Stimulated activated CD8-positive, alpha-beta memory T cell treated with anti-CD3 and anti-CD28 coated beads, Interleukin-12 subunit alpha, Interleukin-12 subunit beta, amount 100 ng/mL, for 24 hours (primary cell): ENCODE data around the gene KIF18B.
A peak's percentile ranks its signal among the peaks of the same experiment; 100 is the strongest.

Experiments used
- DNase-seq: peaks from one replicate; pipeline ENCODE4 v3.0.0-alpha.2; 2020; ENCODE audit errors: extremely low read depth

Gene KIF18B

GRCh38 chr17:44905006-44906000 lies 42.3 kb downstream of the KIF18B start:
- DNase-seq, result no peak

DNA sequence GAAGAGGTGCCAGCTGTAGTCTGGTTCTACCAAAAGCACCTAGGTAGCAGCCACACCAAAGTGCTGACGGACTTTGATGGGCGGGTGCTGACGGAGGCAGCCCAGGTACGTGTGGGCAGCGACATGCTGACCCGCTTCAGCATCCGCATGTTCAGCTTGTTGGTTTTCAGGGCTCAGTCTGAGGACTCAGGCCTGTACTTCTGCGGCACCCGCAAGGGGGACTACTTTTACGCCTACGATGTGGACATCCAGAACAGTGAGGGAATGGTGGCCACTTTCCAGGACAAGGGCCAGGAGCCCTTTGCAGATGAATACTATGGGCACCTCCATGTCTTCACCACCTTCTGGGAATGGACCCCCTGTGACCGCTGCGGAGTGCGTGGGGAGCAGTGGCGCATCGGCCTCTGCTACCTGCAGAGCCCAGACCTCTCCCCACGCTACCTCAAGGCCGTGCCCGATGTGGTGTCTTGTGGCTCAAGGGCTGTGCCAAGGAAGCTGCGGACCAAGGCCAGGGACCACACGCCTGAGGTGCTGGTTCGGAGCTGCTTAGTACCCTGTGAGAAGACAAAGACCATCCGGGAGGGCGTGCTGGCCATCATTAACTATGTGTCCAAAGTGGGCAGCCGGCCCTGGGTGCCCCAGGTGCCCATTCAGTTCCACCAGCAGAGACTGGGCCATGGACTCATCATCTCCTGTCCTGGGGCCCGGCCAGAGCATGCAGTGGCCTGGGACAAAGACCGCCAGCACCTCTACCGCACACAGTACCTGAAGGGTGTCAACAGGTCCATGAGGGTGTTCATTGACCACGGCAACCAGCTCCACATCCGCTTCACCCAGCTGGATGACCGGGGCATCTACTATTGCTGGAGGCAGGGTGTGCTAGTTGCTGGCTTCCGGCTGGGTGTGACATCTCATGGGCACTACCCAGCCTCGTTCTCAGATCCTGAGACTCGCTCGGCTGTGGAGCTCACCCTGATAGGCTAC lies 43.3 kb downstream of the KIF18B start:
- DNase-seq, result no peak

DNA sequence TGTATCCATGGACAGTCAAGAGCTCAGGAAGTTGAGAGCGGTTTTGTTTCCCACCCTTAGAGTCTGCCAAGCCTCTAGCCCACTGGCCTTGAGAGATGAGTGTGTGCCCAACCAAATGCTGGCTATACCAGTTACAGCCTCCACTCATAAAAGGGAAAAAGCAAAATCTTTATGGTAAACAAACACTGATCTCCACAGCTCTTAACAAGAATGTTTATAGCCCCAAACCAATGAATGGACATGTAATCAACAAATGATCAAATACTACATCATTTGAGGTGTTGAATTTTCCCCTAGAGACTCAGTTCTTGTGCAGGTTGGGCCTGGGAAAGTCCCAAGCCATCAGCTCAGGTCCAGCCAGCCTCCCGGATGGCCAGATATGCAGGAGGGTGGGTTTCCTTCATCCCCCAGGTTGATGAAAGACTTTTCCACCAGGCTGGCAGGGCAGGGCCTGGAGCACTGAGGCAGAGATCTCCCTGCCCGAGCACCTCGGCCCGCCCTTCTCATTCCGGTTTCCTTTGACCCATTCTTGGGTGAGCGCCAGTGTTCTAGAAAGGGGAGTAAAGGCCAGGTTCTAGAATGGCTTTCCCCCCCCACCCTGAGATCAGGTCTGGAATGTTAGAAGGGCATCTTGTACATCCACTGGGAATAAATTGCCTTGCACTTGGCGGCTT lies 44.4 kb downstream of the KIF18B start:
- DNase-seq, result no peak

DNA sequence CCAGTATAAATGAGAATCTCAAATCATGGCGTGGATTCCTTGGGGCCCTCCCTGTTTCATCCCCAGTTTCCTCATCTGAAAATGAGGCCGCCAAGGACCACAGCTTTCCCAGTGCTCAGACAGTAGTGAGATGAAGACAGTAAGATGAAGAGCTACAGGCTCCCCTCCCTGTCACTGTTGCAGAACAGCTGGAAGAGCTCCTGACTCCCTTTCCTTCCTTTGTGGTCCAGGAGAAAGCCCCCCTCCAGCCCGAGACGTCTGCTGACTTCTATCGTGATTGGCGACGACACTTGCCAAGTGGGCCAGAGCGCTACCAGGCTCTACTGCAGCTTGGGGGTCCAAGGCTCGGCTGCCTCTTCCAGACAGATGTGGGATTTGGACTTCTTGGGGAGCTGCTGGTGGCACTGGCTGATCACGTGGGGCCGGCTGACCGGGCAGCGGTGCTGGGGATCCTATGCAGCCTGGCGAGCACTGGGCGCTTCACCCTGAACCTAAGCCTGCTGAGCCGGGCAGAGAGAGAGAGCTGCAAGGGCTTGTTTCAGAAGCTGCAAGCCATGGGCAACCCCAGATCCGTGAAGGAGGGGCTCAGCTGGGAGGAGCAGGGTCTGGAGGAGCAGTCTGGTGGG lies 45.3 kb downstream of the KIF18B start:
- DNase-seq, result no peak

DNA sequence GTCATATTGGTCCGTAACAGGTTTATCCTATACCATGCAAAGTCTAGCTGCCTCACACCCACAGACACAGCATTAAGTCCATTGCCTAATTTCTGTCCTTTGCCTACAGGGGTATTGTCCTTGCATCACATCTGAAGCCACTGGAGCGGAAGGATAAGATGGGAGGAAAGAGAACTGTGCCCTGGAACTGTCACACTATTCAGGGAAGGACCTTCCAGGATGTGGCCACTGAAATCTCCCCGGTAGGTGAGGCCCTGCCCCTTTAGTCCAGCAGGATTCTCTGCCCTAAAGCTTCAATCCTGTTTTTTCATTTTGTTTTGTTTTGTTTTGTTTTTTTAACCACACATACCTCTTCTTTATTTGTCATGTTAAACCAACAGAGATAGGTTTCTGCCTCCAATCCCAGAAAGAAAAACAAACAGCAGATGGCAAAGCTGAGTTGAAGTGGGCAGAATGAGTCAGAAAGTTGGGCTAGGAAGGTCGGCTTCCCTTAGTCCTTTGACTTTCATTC lies 46.1 kb downstream of the KIF18B start:
- DNase-seq, result no peak

GRCh38 chr17:44900894-44901293 lies 46.7 kb downstream of the KIF18B start:
- DNase-seq, result no peak

GRCh38 chr17:44899074-44899782 lies 48.3 kb downstream of the KIF18B start, which contains the start of gene EFTUD2:
Gene EFTUD2, minus strand, starts transcription at chr17:44899445. Its CDS starts 4,924 bp downstream, at chr17:44894521.
- DNase-seq, result peak; percentile 84

- no peak for DNase-seq
Observed at GRCh38 chr17:44898768-44899073, 48.9 kb downstream of the KIF18B start.

GRCh38 chr17:44894642-44895041 lies 52.9 kb downstream of the KIF18B start:
- no peak for DNase-seq

DNA sequence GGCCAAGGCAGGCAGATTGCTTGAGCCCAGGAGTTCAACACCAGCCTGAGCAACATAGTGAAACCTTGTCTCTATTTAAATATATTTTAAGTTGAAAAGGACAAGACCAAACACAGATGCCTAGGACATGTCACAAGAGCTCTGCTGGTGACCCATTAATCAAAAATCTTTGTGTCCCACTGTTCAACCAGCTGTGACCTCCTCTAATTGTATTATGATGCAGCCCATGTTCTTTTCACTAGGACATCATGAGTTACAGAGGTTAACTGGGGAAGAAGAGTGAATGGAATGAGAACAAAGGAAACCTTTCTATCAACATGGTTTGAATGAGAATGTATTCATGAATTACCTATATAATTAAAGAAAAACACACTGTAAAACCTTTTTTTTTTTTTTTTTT lies 55.3 kb downstream of the KIF18B start:
- no peak for DNase-seq

GRCh38 chr17:44889003-44889402 lies 58.6 kb downstream of the KIF18B start:
- DNase-seq, result no peak

DNA sequence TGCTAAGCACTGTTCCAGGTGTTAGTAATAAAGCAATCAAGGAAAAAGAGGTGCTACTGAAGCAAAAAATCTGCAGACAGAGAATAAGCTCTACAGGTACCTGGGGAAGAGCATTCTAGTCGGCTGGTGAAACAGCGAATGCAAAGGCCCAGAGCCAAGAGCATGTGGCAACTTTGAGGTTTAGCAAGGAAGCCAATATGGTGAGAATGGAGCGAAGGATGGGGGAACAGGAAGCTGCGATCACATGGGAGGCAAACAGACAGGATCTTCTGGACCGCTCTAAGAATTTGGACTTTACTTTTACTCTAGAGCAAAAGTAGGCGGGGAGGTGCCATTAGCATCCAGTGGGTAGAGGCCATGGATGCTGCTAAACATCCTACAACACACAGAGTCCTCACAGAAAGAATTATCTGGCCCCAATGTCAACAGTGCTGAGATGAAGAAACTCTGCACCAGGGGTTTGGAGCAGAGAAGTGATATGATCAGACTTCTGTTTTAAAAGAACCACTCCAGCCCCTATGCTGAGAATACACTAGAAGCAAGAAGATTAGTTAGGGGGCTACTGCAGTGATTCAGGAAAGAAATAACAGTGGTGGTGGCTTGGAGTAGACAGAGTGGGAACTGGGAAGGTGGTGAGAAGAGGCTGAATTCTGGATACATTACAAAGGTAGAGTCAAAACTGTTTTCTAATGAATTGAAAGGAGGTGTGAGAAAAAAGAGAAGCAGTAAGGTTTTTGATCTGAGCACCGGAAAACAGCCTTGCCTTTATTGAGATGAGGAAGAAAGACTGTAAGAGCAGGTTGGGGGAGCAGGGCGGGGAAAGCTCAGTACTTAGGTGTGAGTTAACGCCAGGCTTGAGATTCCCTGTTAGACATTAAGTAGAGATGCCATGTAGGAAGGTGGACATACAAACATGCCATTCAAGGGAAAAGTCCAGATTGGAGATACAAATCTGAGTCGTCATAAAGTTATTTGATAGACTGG lies 59.3 kb downstream of the KIF18B start:
- DNase-seq, result no peak

GRCh38 chr17:44887016-44887415 lies 60.6 kb downstream of the KIF18B start:
- DNase-seq, result no peak

- DNase-seq, result no peak
Observed at GRCh38 chr17:44884941-44885340, 62.6 kb downstream of the KIF18B start.

GRCh38 chr17:44881145-44881544 lies 66.4 kb downstream of the KIF18B start:
- no peak for DNase-seq

DNA sequence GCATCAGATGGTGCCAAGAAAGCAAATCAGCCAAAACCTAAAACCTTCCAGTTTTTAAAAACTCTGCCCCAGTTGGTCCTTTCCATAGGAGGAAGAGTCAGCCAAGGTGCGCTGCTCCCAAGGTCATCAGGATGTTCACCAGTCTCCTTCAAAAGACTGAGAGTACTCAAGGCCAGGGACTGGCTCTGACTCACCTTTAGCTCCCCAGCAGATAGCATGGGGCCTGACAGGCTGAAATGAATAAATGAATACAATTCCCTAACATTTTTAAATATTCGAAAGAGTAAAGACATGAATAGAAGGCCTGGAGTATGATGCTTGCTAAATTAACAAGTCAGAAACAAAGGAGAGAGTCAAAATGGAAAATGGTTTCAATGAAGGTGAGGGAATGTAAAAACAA lies 67.5 kb downstream of the KIF18B start:
- no peak for DNase-seq

GRCh38 chr17:44879376-44879775 lies 68.2 kb downstream of the KIF18B start:
- no peak for DNase-seq

DNA sequence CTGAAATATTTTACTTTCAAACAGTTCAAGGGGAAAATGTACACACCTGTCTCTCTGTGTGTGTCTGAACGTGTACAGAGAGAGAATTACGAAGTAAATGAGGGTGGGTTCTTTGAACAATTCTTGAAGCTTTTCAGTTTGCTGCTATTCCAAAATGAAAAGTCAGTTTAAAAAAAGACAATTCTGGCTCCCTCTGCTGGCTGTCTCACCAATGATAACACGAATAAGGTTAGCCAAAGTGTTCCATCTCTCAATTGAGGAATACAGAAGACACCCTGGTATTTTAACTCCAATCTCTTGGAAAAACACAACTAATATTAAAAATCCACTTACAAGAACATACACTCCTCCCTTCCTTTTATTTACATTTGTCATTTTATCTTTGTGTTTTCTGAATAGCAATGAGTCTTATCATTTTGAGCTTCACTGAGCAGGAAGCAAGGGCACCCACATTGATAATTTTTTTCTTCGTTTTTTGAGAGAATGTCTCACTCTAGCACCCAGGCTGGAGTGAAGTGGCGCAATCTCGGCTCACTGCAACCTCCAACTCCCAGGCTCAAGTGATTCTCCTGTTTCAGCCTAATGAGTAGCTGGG lies 68.8 kb downstream of the KIF18B start:
- no peak for DNase-seq

DNA sequence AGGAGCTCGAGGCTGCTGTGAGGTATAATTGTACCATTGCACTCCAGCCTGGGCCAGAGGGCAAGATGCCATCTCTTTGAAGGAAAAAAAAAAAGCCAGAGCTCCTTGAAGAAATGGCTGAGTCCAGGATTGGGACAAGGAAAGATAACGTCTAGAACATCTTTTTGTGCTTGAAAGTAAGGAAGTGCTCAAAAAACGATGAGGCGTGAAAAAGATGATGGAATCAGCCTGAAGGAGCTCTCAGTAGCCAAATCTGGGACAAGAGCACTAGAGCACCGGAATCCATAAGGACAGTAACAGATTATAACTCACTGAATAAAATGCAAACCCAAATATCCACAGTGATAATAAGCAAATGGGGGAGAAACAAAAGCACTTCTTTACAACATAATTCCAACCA lies 70.5 kb downstream of the KIF18B start:
- DNase-seq, result no peak
